Endothelial cell of umbilical vein (primary cell): Measurements from ENCODE around the gene ARL4C.

Experiments
- EZH2 ChIP-seq: IDR thresholded peaks from 2 replicates; pipeline ENCODE4 v1.6.1; 2012; ENCODE audit warnings: borderline replicate concordance, low read depth, mild to moderate bottlenecking, moderate library complexity, low read length, inconsistent platforms; ENCODE audit not compliant: severe bottlenecking
- FOS ChIP-seq: IDR thresholded peaks from 2 replicates; pipeline ENCODE4 v1.6.1; 2011; ENCODE audit warnings: mild to moderate bottlenecking, low read length, moderate library complexity, borderline replicate concordance; ENCODE audit not compliant: insufficient read depth
- GATA2 ChIP-seq: IDR thresholded peaks from 2 replicates; pipeline ENCODE4 v1.7.0; 2011; ENCODE audit warnings: low read depth, mild to moderate bottlenecking, moderate library complexity, mixed read lengths, low read length; ENCODE audit not compliant: insufficient read length, insufficient read depth
- JUN ChIP-seq: IDR thresholded peaks from 2 replicates; pipeline ENCODE4 v1.6.1; 2011; ENCODE audit warnings: borderline replicate concordance, low read depth; ENCODE audit not compliant: insufficient read length, insufficient read depth
- MYC ChIP-seq: IDR thresholded peaks from one replicate; pipeline ENCODE4 v1.6.1; 2011; ENCODE audit warnings: mild to moderate bottlenecking, low read depth, low read length
- POLR2A ChIP-seq: IDR thresholded peaks from 2 replicates; pipeline ENCODE4 v1.6.1; 2012; ENCODE audit warnings: low read depth, mild to moderate bottlenecking, control low read depth, low read length
- POLR2AphosphoS5 ChIP-seq: IDR thresholded peaks from 2 replicates; pipeline ENCODE4 v1.6.1; 2012; ENCODE audit warnings: low read depth, mild to moderate bottlenecking, control low read depth, low read length, moderate library complexity; ENCODE audit not compliant: insufficient read depth
- TF ChIP-seq, protein P1 (sequence below), 2 donors: IDR thresholded peaks; 1 replicate in 1 of 2; 2 replicates in 1 of 2; pipeline ENCODE4 v1.5.1; 2011; ENCODE audit warnings: low read length in 2 of 2, mild to moderate bottlenecking in 2 of 2, moderate library complexity in 2 of 2, control low read depth in 1 of 2, inconsistent platforms in 1 of 2, low read depth in 1 of 2; ENCODE audit not compliant: insufficient read depth in 1 of 2; ENCODE audit errors: extremely low read depth in 1 of 2
- TF ChIP-seq, protein P2 (sequence below): IDR thresholded peaks from 2 replicates; pipeline ENCODE4 v1.6.1; 2011; ENCODE audit not compliant: insufficient read depth, insufficient read length

DNA sequence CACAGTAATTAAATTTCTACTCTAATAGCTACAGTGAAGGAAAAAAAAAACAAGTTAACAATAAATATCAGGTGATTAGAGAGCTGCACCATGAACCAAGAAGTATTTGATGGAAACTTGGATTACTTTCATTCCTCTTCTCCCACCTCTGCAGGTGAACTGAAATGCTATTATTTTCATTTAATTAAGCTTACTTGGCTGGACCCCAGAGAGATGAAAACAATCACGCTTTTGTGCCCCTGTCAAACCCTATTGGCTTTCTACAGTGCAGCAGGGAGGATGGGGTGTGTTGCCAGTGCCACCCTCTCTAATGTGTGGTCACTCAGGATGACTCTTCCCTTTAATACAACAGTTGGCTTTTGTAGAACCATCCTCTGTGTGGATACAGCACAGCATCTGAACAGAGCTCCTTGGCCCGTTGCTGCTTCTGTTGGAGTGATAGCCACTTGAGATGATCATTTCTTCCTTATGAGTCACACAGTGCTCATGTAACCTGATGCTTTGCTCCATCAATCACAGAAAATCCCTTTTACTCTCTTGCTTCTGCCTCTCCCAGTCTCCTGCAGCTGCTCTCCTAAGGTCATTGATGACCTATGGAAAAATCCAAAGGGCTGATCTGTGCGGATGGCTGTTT lies 5.5 kb upstream of the ARL4C start:
- TF ChIP-seq EZH2 (no peak), JUN (no peak), POLR2A (no peak), POLR2AphosphoS5 (no peak), GATA2 (no peak), MYC (no peak), FOS (no peak)
- TF ChIP-seq, protein P1, sequence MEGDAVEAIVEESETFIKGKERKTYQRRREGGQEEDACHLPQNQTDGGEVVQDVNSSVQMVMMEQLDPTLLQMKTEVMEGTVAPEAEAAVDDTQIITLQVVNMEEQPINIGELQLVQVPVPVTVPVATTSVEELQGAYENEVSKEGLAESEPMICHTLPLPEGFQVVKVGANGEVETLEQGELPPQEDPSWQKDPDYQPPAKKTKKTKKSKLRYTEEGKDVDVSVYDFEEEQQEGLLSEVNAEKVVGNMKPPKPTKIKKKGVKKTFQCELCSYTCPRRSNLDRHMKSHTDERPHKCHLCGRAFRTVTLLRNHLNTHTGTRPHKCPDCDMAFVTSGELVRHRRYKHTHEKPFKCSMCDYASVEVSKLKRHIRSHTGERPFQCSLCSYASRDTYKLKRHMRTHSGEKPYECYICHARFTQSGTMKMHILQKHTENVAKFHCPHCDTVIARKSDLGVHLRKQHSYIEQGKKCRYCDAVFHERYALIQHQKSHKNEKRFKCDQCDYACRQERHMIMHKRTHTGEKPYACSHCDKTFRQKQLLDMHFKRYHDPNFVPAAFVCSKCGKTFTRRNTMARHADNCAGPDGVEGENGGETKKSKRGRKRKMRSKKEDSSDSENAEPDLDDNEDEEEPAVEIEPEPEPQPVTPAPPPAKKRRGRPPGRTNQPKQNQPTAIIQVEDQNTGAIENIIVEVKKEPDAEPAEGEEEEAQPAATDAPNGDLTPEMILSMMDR (IDR thresholded peaks at IDR 0.05; ENCODE audit: extremely low read depth in 1 of 2, insufficient read depth in 1 of 2, low read depth in 1 of 2, low read length in 2 of 2) = no peak
- TF ChIP-seq, protein P2, sequence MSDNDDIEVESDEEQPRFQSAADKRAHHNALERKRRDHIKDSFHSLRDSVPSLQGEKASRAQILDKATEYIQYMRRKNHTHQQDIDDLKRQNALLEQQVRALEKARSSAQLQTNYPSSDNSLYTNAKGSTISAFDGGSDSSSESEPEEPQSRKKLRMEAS = no peak
